Measurements from ENCODE around the gene AUTS2.

Gene AUTS2

DNA sequence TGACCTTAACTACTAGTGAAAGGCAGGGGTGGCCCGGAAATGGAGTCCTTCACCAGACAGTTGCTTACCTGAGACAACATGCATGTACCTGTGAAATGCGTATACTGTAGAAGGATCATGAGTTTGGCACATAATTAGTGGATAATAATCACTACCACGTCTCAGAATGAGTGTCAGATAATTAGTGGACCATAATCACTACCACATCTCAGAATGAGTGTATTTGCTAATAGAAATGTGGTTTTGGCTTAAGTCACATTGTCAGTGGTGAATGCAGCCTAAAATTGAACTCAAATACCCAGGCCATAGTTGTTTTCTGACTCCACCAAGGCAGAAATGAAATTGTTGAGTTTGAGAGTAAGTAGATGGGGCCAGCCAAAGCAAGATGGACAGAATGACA is 1065.4 kb downstream of the AUTS2 start:
- no peak overlapping the region for H3K4me3 ChIP-seq (ENCODE audit: low read length)
- TF ChIP-seq, protein P1, sequence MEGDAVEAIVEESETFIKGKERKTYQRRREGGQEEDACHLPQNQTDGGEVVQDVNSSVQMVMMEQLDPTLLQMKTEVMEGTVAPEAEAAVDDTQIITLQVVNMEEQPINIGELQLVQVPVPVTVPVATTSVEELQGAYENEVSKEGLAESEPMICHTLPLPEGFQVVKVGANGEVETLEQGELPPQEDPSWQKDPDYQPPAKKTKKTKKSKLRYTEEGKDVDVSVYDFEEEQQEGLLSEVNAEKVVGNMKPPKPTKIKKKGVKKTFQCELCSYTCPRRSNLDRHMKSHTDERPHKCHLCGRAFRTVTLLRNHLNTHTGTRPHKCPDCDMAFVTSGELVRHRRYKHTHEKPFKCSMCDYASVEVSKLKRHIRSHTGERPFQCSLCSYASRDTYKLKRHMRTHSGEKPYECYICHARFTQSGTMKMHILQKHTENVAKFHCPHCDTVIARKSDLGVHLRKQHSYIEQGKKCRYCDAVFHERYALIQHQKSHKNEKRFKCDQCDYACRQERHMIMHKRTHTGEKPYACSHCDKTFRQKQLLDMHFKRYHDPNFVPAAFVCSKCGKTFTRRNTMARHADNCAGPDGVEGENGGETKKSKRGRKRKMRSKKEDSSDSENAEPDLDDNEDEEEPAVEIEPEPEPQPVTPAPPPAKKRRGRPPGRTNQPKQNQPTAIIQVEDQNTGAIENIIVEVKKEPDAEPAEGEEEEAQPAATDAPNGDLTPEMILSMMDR (conservative IDR thresholded peaks at IDR 0.05; ENCODE audit: low read length), result no peak
- no peak for DNase-seq (ENCODE audit: low read depth)

- TF ChIP-seq, protein P1 (conservative IDR thresholded peaks at IDR 0.05; ENCODE audit: low read length), result no peak
- H3K4me3 ChIP-seq (ENCODE audit: low read length), result no peak overlapping the region
Measured at GRCh38 chr7:70665997-70666396, 1067.7 kb downstream of the AUTS2 start.

GRCh38 chr7:70667406-70667805 is 1069.1 kb downstream of the AUTS2 start:
- no peak for DNase-seq (ENCODE audit: low read depth)
- H3K4me3 ChIP-seq (ENCODE audit: low read length), result no peak overlapping the region
- TF ChIP-seq, protein P1 (conservative IDR thresholded peaks at IDR 0.05; ENCODE audit: low read length), result no peak

More at GRCh38 chr7:70665997-70666396, 1067.7 kb downstream of the AUTS2 start:
- no peak for DNase-seq (ENCODE audit: low read depth)

GRCh38 chr7:70668606-70669358 is 1070.5 kb downstream of the AUTS2 start:
- DNase-seq (ENCODE audit: low read depth), result no peak
- TF ChIP-seq, protein P1 (conservative IDR thresholded peaks at IDR 0.05; ENCODE audit: low read length), result no peak
- no peak overlapping the region for H3K4me3 ChIP-seq (ENCODE audit: low read length)

- H3K4me3 ChIP-seq (ENCODE audit: low read length), result no peak overlapping the region
- TF ChIP-seq, protein P1 (conservative IDR thresholded peaks at IDR 0.05; ENCODE audit: low read length), result no peak
- DNase-seq (ENCODE audit: low read depth), result no peak
Measured at GRCh38 chr7:70669854-70670253, 1071.6 kb downstream of the AUTS2 start.

DNA sequence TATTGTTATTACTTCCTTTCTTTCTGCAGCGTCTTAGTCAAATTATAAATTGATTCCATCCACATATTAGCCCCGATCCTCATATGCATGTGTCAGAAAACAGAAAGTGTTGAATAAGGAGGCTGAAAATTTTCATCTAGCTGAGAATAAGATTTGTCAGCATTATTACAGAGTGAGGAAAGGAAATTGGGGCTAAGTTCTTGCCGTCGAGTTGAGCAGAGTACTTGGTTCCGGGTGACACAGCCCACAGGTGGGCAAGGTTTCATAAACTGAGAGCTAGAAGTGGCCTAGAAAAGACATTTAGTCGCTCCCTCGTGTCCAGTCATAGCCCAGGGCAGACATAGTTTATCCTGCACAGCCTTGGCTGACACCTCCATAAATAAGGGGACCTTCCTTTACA is 1072.0 kb downstream of the AUTS2 start:
- H3K4me3 ChIP-seq (ENCODE audit: low read length), result no peak overlapping the region
- TF ChIP-seq, protein P1 (conservative IDR thresholded peaks at IDR 0.05; ENCODE audit: low read length), result no peak
- DNase-seq (ENCODE audit: low read depth), result no peak

All from AG10803 (cell line).